Smooth muscle cell (in vitro differentiated cells): ENCODE data around the gene MAD1L1. TPM values are rescaled to one million over a fixed set of nuclear protein-coding genes. Genes with fewer than 3 reads are reported as not detected.

Experiments used
- DNase-seq: peaks from one replicate; lab custom pipeline; 2025; ENCODE audit not compliant: unreplicated experiment; lab: John Stamatoyannopoulos, UW
- H2AFZ ChIP-seq: fragments of 200-600 bp; sonication (generic); 2 replicates; pipeline ENCODE4 v1.6.0; 2016; ENCODE audit warnings: antibody characterized with exemption, low read depth, mild to moderate bottlenecking
- H3F3A ChIP-seq: fragments of 200-600 bp; sonication (generic); 2 replicates; pipeline ENCODE4 v1.6.0; 2017; ENCODE audit warnings: antibody characterized with exemption, low read depth
- H3K27ac ChIP-seq: fragments of 200-600 bp; sonication (generic); 2 replicates; pipeline ENCODE4 v1.5.1; 2016; ENCODE audit warnings: low read depth, mild to moderate bottlenecking
- H3K27me3 ChIP-seq: fragments of 200-600 bp; sonication (generic); 2 replicates; pipeline ENCODE4 v1.6.1; 2016; ENCODE audit warnings: low read depth, mild to moderate bottlenecking
- H3K36me3 ChIP-seq: fragments of 200-600 bp; sonication (generic); 2 replicates; pipeline ENCODE4 v1.5.1; 2016; ENCODE audit warnings: low read depth
- H3K4me1 ChIP-seq: fragments of 200-600 bp; sonication (generic); 2 replicates; pipeline ENCODE4 v1.5.1; 2016; ENCODE audit warnings: low read depth
- H3K4me2 ChIP-seq: fragments of 200-600 bp; sonication (generic); 2 replicates; pipeline ENCODE4 v1.6.0; 2016; ENCODE audit warnings: mild to moderate bottlenecking
- H3K4me3 ChIP-seq: fragments of 200-600 bp; sonication (generic); 2 replicates; pipeline ENCODE4 v1.5.1; 2016; ENCODE audit warnings: mild to moderate bottlenecking
- H3K79me2 ChIP-seq: fragments of 200-600 bp; sonication (generic); 2 replicates; pipeline ENCODE4 v1.6.0; 2016; ENCODE audit warnings: low read depth, mild to moderate bottlenecking
- H3K9ac ChIP-seq: fragments of 200-600 bp; sonication (generic); 2 replicates; pipeline ENCODE4 v1.6.0; 2016; ENCODE audit warnings: low read depth
- H3K9me3 ChIP-seq: fragments of 200-600 bp; sonication (generic); replicated peaks from 2 replicates; pipeline ENCODE4 v1.5.1; 2016; ENCODE audit warnings: low read depth
- H4K20me1 ChIP-seq: fragments of 200-600 bp; sonication (generic); 2 replicates; pipeline ENCODE4 v1.6.0; 2016; ENCODE audit warnings: low read depth
- CTCF ChIP-seq: fragments of 200-600 bp; sonication (generic); IDR thresholded peaks from 2 replicates; pipeline ENCODE4 v1.5.1; 2017; ENCODE audit warnings: borderline replicate concordance, mild to moderate bottlenecking, antibody characterized with exemption; ENCODE audit not compliant: insufficient read depth, poor library complexity, severe bottlenecking
- WGBS: methylation state at CpG from one replicate; pipeline ENCODE4 v1.1.7; 2016; ENCODE audit warnings: low lambda C conversion rate; 5-methylcytosine and 5-hydroxymethylcytosine counted together
- polyA plus RNA-seq: library from polyadenylated mRNA; unstranded; fragments of >200 nt; fragmentation: Nextera tagmentation; extraction: Ambion mirVana; gene quantifications from 2 replicates; pipeline ENCODE4 v1.2.1, GENCODE V29; 2016
- total RNA-seq: library from RNA; depleted of rRNA; stranded (reverse); fragments of >200 nt; gene quantifications from 2 replicates; pipeline ENCODE4 v1.2.3, GENCODE V29; 2014

Gene MAD1L1
- total and polyA plus RNA-seq, 2 experiments from 2014 or later = 33.4 to 60.7 TPM

GRCh38 chr7:1936531-1937251 is 296.1 kb downstream of the MAD1L1 start:
- DNase-seq = no peak
- no peak for TF ChIP-seq CTCF
- Histone ChIP-seq H4K20me1 (peaks cover 35% of the 10 kb centered on the region), H3F3A (no peaks in the 10 kb centered on the region), H3K27me3 (no peaks in the 10 kb centered on the region), H3K4me2 (no peak overlapping the region), H3K36me3 (no peaks in the 10 kb centered on the region), H3K27ac (no peak overlapping the region), H2AFZ (no peak overlapping the region), H3K4me1 (peaks cover 4% of the 10 kb centered on the region), H3K9me3 (no peaks in the 10 kb centered on the region), H3K9ac (no peak overlapping the region), H3K79me2 (no peaks in the 10 kb centered on the region), H3K4me3 (no peak overlapping the region)
- 92% methylated on average over 28 of the region's 29 CpGs for WGBS

- WGBS = 98% methylated on average over 8 of the region's 8 CpGs
- Histone ChIP-seq H3F3A (no peaks in the 10 kb centered on the region), H3K4me2 (no peak overlapping the region), H3K4me1 (peaks cover 4% of the 10 kb centered on the region), H3K4me3 (no peak overlapping the region), H2AFZ (no peak overlapping the region), H3K9me3 (no peaks in the 10 kb centered on the region), H3K27me3 (no peaks in the 10 kb centered on the region), H3K9ac (no peak overlapping the region), H3K27ac (no peak overlapping the region), H3K36me3 (no peaks in the 10 kb centered on the region), H3K79me2 (no peaks in the 10 kb centered on the region), H4K20me1 (peaks cover 27% of the 10 kb centered on the region)
- no peak for DNase-seq
- TF ChIP-seq CTCF = no peak
Measured at GRCh38 chr7:1936006-1936310, 296.8 kb downstream of the MAD1L1 start.

- Histone ChIP-seq H3K4me2 (no peak overlapping the region), H4K20me1 (peaks cover 22% of the 10 kb centered on the region), H3K27ac (no peak overlapping the region), H2AFZ (no peak overlapping the region), H3K36me3 (no peaks in the 10 kb centered on the region), H3K4me1 (peaks cover 2% of the 10 kb centered on the region), H3F3A (no peaks in the 10 kb centered on the region), H3K79me2 (no peaks in the 10 kb centered on the region), H3K9me3 (no peaks in the 10 kb centered on the region), H3K9ac (no peak overlapping the region), H3K4me3 (no peak overlapping the region), H3K27me3 (no peaks in the 10 kb centered on the region)
- WGBS = 95% methylated on average over 21 of the region's 21 CpGs
- DNase-seq = no peak
- TF ChIP-seq CTCF = no peak
Measured at GRCh38 chr7:1935176-1936005, 297.4 kb downstream of the MAD1L1 start.
